Measurements from ENCODE around the gene STX18. TPM values are rescaled to one million over a fixed set of nuclear protein-coding genes. Genes with fewer than 3 reads are reported as not detected.

STX18 gene
- total RNA-seq, 2 donors from 2014 or later, result 24.1 to 33.5 TPM

- no peaks in the 10 kb centered on the region for H3K36me3 ChIP-seq
- H3K9me3 ChIP-seq, result no peaks in the 10 kb centered on the region
- no peaks in the 10 kb centered on the region for H3K27me3 ChIP-seq (replicated peaks; ENCODE audit: insufficient read depth)
- no peak overlapping the region for H3K27ac ChIP-seq
- WGBS, result 42% methylated on average over 6 of the region's 6 CpGs
- H3K4me3 ChIP-seq, result no peak overlapping the region
- TF ChIP-seq CTCF (IDR thresholded peaks at IDR 0.05) (peak in 2 of 4 experiments; percentile 17 to 29), POLR2AphosphoS5 (IDR thresholded peaks at IDR 0.05) (no peak), POLR2A (IDR thresholded peaks at IDR 0.05) (no peak)
- no peaks in the 10 kb centered on the region for H3K4me1 ChIP-seq (replicated peaks)
- intact Hi-C loops (cut with DNase I), result no loop called here
- DNase-seq (ENCODE audit: low spot score), result no peak
These were observed 61.0 kb downstream of the STX18 start for GRCh38 chr4:4480685-4481398.

- intact Hi-C loops (cut with DNase I), result no loop called here
These were observed 61.6 kb downstream of the STX18 start for GRCh38 chr4:4480205-4480604.

GRCh38 chr4:4479366-4479765 lies 62.5 kb downstream of the STX18 start:
- Histone ChIP-seq H3K4me1 (replicated peaks) (no peaks in the 10 kb centered on the region), H3K9me3 (no peaks in the 10 kb centered on the region), H3K36me3 (no peaks in the 10 kb centered on the region), H3K27me3 (replicated peaks; ENCODE audit: insufficient read depth) (no peaks in the 10 kb centered on the region), H3K27ac (no peak overlapping the region), H3K4me3 (no peak overlapping the region)
- WGBS, result 69% methylated on average over 2 of the region's 2 CpGs
- DNase-seq (ENCODE audit: low spot score), result no peak
- TF ChIP-seq POLR2A (IDR thresholded peaks at IDR 0.05) (no peak), CTCF (IDR thresholded peaks at IDR 0.05) (no peak), POLR2AphosphoS5 (IDR thresholded peaks at IDR 0.05) (no peak)
- intact Hi-C loops (cut with DNase I), result no loop called here

More at GRCh38 chr4:4480205-4480604, 61.6 kb downstream of the STX18 start:
- Histone ChIP-seq H3K27ac (no peak overlapping the region), H3K4me1 (replicated peaks) (no peaks in the 10 kb centered on the region), H3K4me3 (no peak overlapping the region), H3K36me3 (no peaks in the 10 kb centered on the region), H3K9me3 (no peaks in the 10 kb centered on the region), H3K27me3 (replicated peaks; ENCODE audit: insufficient read depth) (no peaks in the 10 kb centered on the region)
- TF ChIP-seq CTCF (IDR thresholded peaks at IDR 0.05) (no peak), POLR2A (IDR thresholded peaks at IDR 0.05) (no peak), POLR2AphosphoS5 (IDR thresholded peaks at IDR 0.05) (no peak)
- DNase-seq (ENCODE audit: low spot score), result no peak
- 80% methylated on average over 7 of the region's 7 CpGs for WGBS

- intact Hi-C loops (cut with DNase I), result no loop called here
- Histone ChIP-seq H3K4me1 (replicated peaks) (no peaks in the 10 kb centered on the region), H3K9me3 (no peaks in the 10 kb centered on the region), H3K4me3 (no peak overlapping the region), H3K36me3 (no peaks in the 10 kb centered on the region), H3K27ac (no peak overlapping the region), H3K27me3 (replicated peaks; ENCODE audit: insufficient read depth) (no peaks in the 10 kb centered on the region)
- no peak for DNase-seq (ENCODE audit: low spot score)
- TF ChIP-seq CTCF (IDR thresholded peaks at IDR 0.05) (no peak), POLR2A (IDR thresholded peaks at IDR 0.05) (no peak), POLR2AphosphoS5 (IDR thresholded peaks at IDR 0.05) (no peak)
- WGBS, result 52% methylated on average over 10 of the region's 10 CpGs
These were observed 64.1 kb downstream of the STX18 start for GRCh38 chr4:4477796-4478195.

- Histone ChIP-seq H3K9me3 (no peaks in the 10 kb centered on the region), H3K36me3 (no peaks in the 10 kb centered on the region), H3K4me3 (no peak overlapping the region), H3K4me1 (replicated peaks) (no peaks in the 10 kb centered on the region), H3K27me3 (replicated peaks; ENCODE audit: insufficient read depth) (no peaks in the 10 kb centered on the region), H3K27ac (no peak overlapping the region)
- WGBS, result 56% methylated on average over 3 of the region's 3 CpGs
- TF ChIP-seq POLR2A (IDR thresholded peaks at IDR 0.05), result no peak
- TF ChIP-seq CTCF (IDR thresholded peaks at IDR 0.05), result no peak
- no peak for TF ChIP-seq POLR2AphosphoS5 (IDR thresholded peaks at IDR 0.05)
- DNase-seq (ENCODE audit: low spot score), result no peak
- intact Hi-C loops (cut with DNase I), result no loop called here
These were observed 64.5 kb downstream of the STX18 start for GRCh38 chr4:4477391-4477790.

Measured in prostate gland (tissue), 2 donors.